Parathyroid adenoma (tissue), 2 donors: ENCODE data around the gene TNFRSF19.

Source experiments
- H2AFZ ChIP-seq: fragments of 300-600 bp; sonication (generic); one replicate; pipeline ENCODE4 v1.7.0; 2017; ENCODE audit warnings: antibody characterized with exemption, mild to moderate bottlenecking
- H3K27ac ChIP-seq: fragments of 300-600 bp; sonication (generic); one replicate; pipeline ENCODE4 v1.7.0; 2017
- H3K27me3 ChIP-seq: fragments of 300-600 bp; sonication (generic); one replicate; pipeline ENCODE4 v1.7.0; 2017; ENCODE audit warnings: low read length; ENCODE audit not compliant: control insufficient read depth, insufficient read depth
- H3K36me3 ChIP-seq: fragments of 300-600 bp; sonication (generic); one replicate; pipeline ENCODE4 v1.7.0; 2017; ENCODE audit warnings: low read length; ENCODE audit not compliant: control insufficient read depth, insufficient read depth
- H3K4me1 ChIP-seq: fragments of 300-600 bp; sonication (generic); one replicate; pipeline ENCODE4 v1.7.0; 2017; ENCODE audit warnings: control low read depth
- H3K4me2 ChIP-seq: fragments of 300-600 bp; sonication (generic); one replicate; pipeline ENCODE4 v1.7.0; 2017; ENCODE audit warnings: low read length
- H3K4me3 ChIP-seq: fragments of 300-600 bp; sonication (generic); one replicate; pipeline ENCODE4 v1.7.0; 2017; ENCODE audit warnings: low read depth, low read length
- H3K79me2 ChIP-seq: fragments of 300-600 bp; sonication (generic); one replicate; pipeline ENCODE4 v1.7.0; 2017; ENCODE audit warnings: control low read depth
- H3K9ac ChIP-seq: fragments of 300-600 bp; sonication (generic); one replicate; pipeline ENCODE4 v1.7.0; 2017; ENCODE audit warnings: mild to moderate bottlenecking
- H3K9me3 ChIP-seq: fragments of 300-600 bp; sonication (generic); one replicate; pipeline ENCODE4 v1.7.0; 2017; ENCODE audit warnings: low read length; ENCODE audit not compliant: control insufficient read depth
- TF ChIP-seq, protein P1 (sequence below): fragments of 300-600 bp; sonication (generic); IDR thresholded peaks from one replicate; pipeline ENCODE4 v1.7.0; 2017; ENCODE audit warnings: antibody characterized with exemption, mild to moderate bottlenecking
- donor health status: primary hyperparathyroidism.

Gene TNFRSF19

GRCh38 chr13:23551213-23552008 lies 18.8 kb upstream of the TNFRSF19 start:
- Histone ChIP-seq H3K27me3 (no peaks in the 10 kb centered on the region), H3K4me1 (no peaks in the 10 kb centered on the region), H2AFZ (no peak overlapping the region), H3K9me3 (no peaks in the 10 kb centered on the region), H3K27ac (no peak overlapping the region), H3K4me2 (no peak overlapping the region), H3K79me2 (no peaks in the 10 kb centered on the region), H3K4me3 (no peak overlapping the region), H3K9ac (no peak overlapping the region), H3K36me3 (no peaks in the 10 kb centered on the region)
- TF ChIP-seq, protein P1, sequence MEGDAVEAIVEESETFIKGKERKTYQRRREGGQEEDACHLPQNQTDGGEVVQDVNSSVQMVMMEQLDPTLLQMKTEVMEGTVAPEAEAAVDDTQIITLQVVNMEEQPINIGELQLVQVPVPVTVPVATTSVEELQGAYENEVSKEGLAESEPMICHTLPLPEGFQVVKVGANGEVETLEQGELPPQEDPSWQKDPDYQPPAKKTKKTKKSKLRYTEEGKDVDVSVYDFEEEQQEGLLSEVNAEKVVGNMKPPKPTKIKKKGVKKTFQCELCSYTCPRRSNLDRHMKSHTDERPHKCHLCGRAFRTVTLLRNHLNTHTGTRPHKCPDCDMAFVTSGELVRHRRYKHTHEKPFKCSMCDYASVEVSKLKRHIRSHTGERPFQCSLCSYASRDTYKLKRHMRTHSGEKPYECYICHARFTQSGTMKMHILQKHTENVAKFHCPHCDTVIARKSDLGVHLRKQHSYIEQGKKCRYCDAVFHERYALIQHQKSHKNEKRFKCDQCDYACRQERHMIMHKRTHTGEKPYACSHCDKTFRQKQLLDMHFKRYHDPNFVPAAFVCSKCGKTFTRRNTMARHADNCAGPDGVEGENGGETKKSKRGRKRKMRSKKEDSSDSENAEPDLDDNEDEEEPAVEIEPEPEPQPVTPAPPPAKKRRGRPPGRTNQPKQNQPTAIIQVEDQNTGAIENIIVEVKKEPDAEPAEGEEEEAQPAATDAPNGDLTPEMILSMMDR: no peak

DNA sequence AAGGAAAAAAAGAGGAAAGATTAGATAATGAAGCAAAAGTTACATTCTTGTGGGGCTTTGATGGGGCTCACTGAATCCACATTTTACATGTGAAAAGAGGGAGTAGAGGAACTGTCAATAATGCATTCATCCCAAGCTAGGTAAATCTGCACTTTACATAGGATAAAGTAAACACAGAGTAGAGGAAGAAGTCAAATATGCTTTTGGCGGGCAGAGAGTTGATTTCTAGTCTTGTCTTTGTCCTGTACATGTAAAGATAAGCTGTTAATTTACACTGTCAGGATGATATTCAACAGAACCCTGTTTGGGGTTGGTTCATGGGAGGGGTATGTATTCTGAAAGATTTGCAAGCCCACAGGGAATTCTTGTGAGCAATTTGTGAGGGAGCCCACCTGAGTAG lies 18.0 kb upstream of the TNFRSF19 start:
- Histone ChIP-seq H3K27me3 (no peaks in the 10 kb centered on the region), H3K4me1 (no peaks in the 10 kb centered on the region), H3K36me3 (no peaks in the 10 kb centered on the region), H2AFZ (no peak overlapping the region), H3K9me3 (no peaks in the 10 kb centered on the region), H3K4me3 (no peak overlapping the region), H3K79me2 (no peaks in the 10 kb centered on the region), H3K27ac (no peak overlapping the region), H3K4me2 (no peak overlapping the region), H3K9ac (no peak overlapping the region)
- TF ChIP-seq, protein P1: no peak

DNA sequence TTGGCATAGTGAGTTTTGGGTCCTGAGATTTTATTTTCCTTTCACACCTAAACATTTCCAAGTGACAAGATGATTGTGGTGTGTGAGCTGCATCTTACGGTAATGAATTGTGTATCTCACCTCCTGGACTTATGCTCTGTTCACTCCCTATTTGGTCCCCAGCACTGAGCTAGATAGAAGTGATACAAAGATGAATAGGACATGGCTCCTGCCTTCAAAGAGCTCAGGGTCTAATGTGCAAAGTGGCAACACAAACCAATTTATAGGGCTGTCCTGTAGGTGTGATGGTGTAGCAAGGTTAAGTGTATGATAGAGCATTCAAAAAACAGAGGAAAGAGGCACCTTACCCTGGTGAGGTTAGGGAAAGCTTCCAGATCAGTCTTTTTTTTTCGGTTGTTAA lies 17.6 kb upstream of the TNFRSF19 start:
- Histone ChIP-seq H3K9ac (no peak overlapping the region), H2AFZ (no peak overlapping the region), H3K27me3 (no peaks in the 10 kb centered on the region), H3K4me2 (no peak overlapping the region), H3K27ac (no peak overlapping the region), H3K79me2 (no peaks in the 10 kb centered on the region), H3K36me3 (no peaks in the 10 kb centered on the region), H3K4me3 (no peak overlapping the region), H3K4me1 (no peaks in the 10 kb centered on the region), H3K9me3 (no peaks in the 10 kb centered on the region)
- TF ChIP-seq, protein P1: no peak

DNA sequence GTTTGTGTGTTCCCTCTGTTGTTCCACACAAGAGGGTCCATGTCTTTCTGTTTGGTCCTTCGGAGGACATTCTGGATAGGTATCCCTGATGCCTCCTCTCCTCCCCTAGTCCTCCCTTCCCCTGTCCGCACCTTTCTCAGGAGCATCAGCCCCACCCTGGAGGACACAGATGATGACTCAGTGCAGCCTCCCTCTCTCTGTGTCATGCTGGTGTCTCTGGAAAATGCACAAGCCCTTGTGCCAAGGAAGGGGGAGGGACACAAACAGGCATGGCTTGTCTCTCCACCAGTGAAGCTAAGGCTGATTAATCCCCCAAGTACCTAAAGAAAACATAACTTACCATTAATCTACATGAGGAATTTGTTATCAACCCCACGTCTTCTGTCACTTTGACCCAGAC lies 16.2 kb upstream of the TNFRSF19 start:
- Histone ChIP-seq H3K79me2 (no peaks in the 10 kb centered on the region), H3K36me3 (no peaks in the 10 kb centered on the region), H3K4me1 (no peaks in the 10 kb centered on the region), H3K9ac (no peak overlapping the region), H2AFZ (no peak overlapping the region), H3K4me2 (no peak overlapping the region), H3K4me3 (no peak overlapping the region), H3K9me3 (no peaks in the 10 kb centered on the region), H3K27ac (no peak overlapping the region), H3K27me3 (no peaks in the 10 kb centered on the region)
- TF ChIP-seq, protein P1: no peak

- H2AFZ ChIP-seq: no peak overlapping the region
- no peaks in the 10 kb centered on the region for H3K27me3 ChIP-seq
- TF ChIP-seq, protein P1: no peak
- H3K36me3 ChIP-seq: no peaks in the 10 kb centered on the region
- H3K4me1 ChIP-seq: no peaks in the 10 kb centered on the region
- no peaks in the 10 kb centered on the region for H3K9me3 ChIP-seq
- H3K4me3 ChIP-seq: no peak overlapping the region
- no peak overlapping the region for H3K27ac ChIP-seq
- H3K79me2 ChIP-seq: no peaks in the 10 kb centered on the region
- no peak overlapping the region for H3K4me2 ChIP-seq
- no peak overlapping the region for H3K9ac ChIP-seq
These were observed 13.2 kb upstream of the TNFRSF19 start for GRCh38 chr13:23557043-23557442.
